Measurements from ENCODE around the gene ZFPL1. TPM values are rescaled to one million over a fixed set of nuclear protein-coding genes. Genes with fewer than 3 reads are reported as not detected.

The ZFPL1 gene
- polyA plus RNA-seq, 1 experiment: 30.9 TPM

GRCh38 chr11:65047581-65048422 lies 36.2 kb upstream of the ZFPL1 start:
- TF ChIP-seq CTCF (IDR thresholded peaks at IDR 0.05; ENCODE audit: low read depth, low read length): no peak
- H3K4me3 ChIP-seq (ENCODE audit: low read depth, low read length): peak overlapping the region; percentile 47
- H3K27me3 ChIP-seq (ENCODE audit: control insufficient read depth, insufficient read depth, low read length): peaks cover 3% of the 10 kb centered on the region
- POLR2A ChIA-PET: no interaction called here
- no peak for DNase-seq (ENCODE audit: low read depth, low spot score)
- CTCF ChIA-PET: no interaction called here
- no peaks in the 10 kb centered on the region; the same call in 1 of the 2 replicates for H3K9me3 ChIP-seq (ENCODE audit: control insufficient read depth, insufficient read depth, low read length)
- no peak overlapping the region for H3K27ac ChIP-seq (ENCODE audit: low read depth, low read length)

GRCh38 chr11:65051398-65051858 lies 32.6 kb upstream of the ZFPL1 start:
- ChIA-PET POLR2A (no interaction called here), CTCF (interaction anchor here (0.7 kb wide), 1 partner anchor 43 kb away, joined by 13 read pairs; no protein-coding TSS in a partner anchor)
- H3K27me3 ChIP-seq (ENCODE audit: control insufficient read depth, insufficient read depth, low read length): peaks cover 8% of the 10 kb centered on the region

GRCh38 chr11:65053827-65054508 lies 30.1 kb upstream of the ZFPL1 start:
- POLR2A ChIA-PET: no interaction called here
- peaks cover 8% of the 10 kb centered on the region for H3K27me3 ChIP-seq (ENCODE audit: control insufficient read depth, insufficient read depth, low read length)
- H3K9me3 ChIP-seq (ENCODE audit: control insufficient read depth, insufficient read depth, low read length): no peaks in the 10 kb centered on the region
- H3K27ac ChIP-seq (ENCODE audit: low read depth, low read length): no peak overlapping the region
- no peak for DNase-seq (ENCODE audit: low read depth, low spot score)
- TF ChIP-seq CTCF (IDR thresholded peaks at IDR 0.05; ENCODE audit: low read depth, low read length): no peak
- H3K4me3 ChIP-seq (ENCODE audit: low read depth, low read length): no peak overlapping the region
- CTCF ChIA-PET: no interaction called here

More at GRCh38 chr11:65051398-65051858, 32.6 kb upstream of the ZFPL1 start:
- Histone ChIP-seq H3K27ac (ENCODE audit: low read depth, low read length) (no peak overlapping the region), H3K9me3 (ENCODE audit: control insufficient read depth, insufficient read depth, low read length) (no peaks in the 10 kb centered on the region; the same call in 1 of the 2 replicates), H3K4me3 (ENCODE audit: low read depth, low read length) (no peak overlapping the region)
- DNase-seq (ENCODE audit: low read depth, low spot score): no peak
- TF ChIP-seq CTCF (IDR thresholded peaks at IDR 0.05; ENCODE audit: low read depth, low read length): no peak

- no peaks in the 10 kb centered on the region for H3K9me3 ChIP-seq (ENCODE audit: control insufficient read depth, insufficient read depth, low read length)
- DNase-seq (ENCODE audit: low read depth, low spot score): no peak
- TF ChIP-seq CTCF (IDR thresholded peaks at IDR 0.05; ENCODE audit: low read depth, low read length): no peak
- no peak overlapping the region for H3K4me3 ChIP-seq (ENCODE audit: low read depth, low read length)
- no peak overlapping the region for H3K27ac ChIP-seq (ENCODE audit: low read depth, low read length)
- CTCF ChIA-PET: no interaction called here
- POLR2A ChIA-PET: no interaction called here
- H3K27me3 ChIP-seq (ENCODE audit: control insufficient read depth, insufficient read depth, low read length): peaks cover 10% of the 10 kb centered on the region
These were observed 28.5 kb upstream of the ZFPL1 start for GRCh38 chr11:65055538-65055937.

GRCh38 chr11:65056999-65057398 lies 27.0 kb upstream of the ZFPL1 start:
- TF ChIP-seq CTCF (IDR thresholded peaks at IDR 0.05; ENCODE audit: low read depth, low read length): no peak
- ChIA-PET POLR2A (no interaction called here), CTCF (no interaction called here)
- H3K27me3 ChIP-seq (ENCODE audit: control insufficient read depth, insufficient read depth, low read length): peaks cover 10% of the 10 kb centered on the region
- H3K4me3 ChIP-seq (ENCODE audit: low read depth, low read length): no peak overlapping the region
- H3K9me3 ChIP-seq (ENCODE audit: control insufficient read depth, insufficient read depth, low read length): no peaks in the 10 kb centered on the region; the same call in 1 of the 2 replicates
- no peak for DNase-seq (ENCODE audit: low read depth, low spot score)
- no peak overlapping the region for H3K27ac ChIP-seq (ENCODE audit: low read depth, low read length)

Measured in AG04450 (cell line).